Calu3 (cell line): ENCODE results near the gene PRUNE2. TPM values are rescaled to one million over a fixed set of nuclear protein-coding genes. Genes with fewer than 3 reads are reported as not detected.

Experiments
- BruUV-seq: library from RNA; stranded (reverse); fragments of 400-500 nt; replicated peaks from 2 replicates; lab custom pipeline; 2021; lab: Mats Ljungman, UMichigan
- CTCF ChIA-PET: fragments of 300-600 bp; sonication (Branson Sonifier 250); formaldehyde crosslinking; loops from one replicate; lab custom pipeline; 2022; ENCODE audit warnings: antibody characterized with exemption; lab: Charles Lee
- DNase-seq: peaks from one replicate; pipeline ENCODE4 v3.0.0; 2022
- H3K27ac Mint-ChIP-seq: one replicate; pipeline ENCODE4 v1.8.0; 2022; ENCODE audit warnings: mixed read lengths; ENCODE audit not compliant: unreplicated experiment
- H3K27me3 Mint-ChIP-seq: one replicate; pipeline ENCODE4 v1.8.0; 2022; ENCODE audit warnings: mixed read lengths; ENCODE audit not compliant: unreplicated experiment
- H3K36me3 Mint-ChIP-seq: one replicate; pipeline ENCODE4 v1.8.0; 2022; ENCODE audit warnings: mild to moderate bottlenecking, moderate library complexity, mixed read lengths; ENCODE audit not compliant: insufficient read depth, unreplicated experiment
- H3K4me1 Mint-ChIP-seq: one replicate; pipeline ENCODE4 v1.8.0; 2022; ENCODE audit warnings: mild to moderate bottlenecking, low read depth, mixed read lengths; ENCODE audit not compliant: unreplicated experiment
- H3K4me3 Mint-ChIP-seq: one replicate; pipeline ENCODE4 v1.8.0; 2022; ENCODE audit warnings: mild to moderate bottlenecking, low read depth, moderate library complexity, mixed read lengths; ENCODE audit not compliant: unreplicated experiment
- H3K9me3 Mint-ChIP-seq: one replicate; pipeline ENCODE4 v1.8.0; 2022; ENCODE audit warnings: low read depth, mixed read lengths; ENCODE audit not compliant: unreplicated experiment
- intact Hi-C: fragments of 100-400 bp; cut with micrococcal nuclease; formaldehyde crosslinking; loops from one replicate; pipeline ENCODE4 v1.10.0; 2022; ENCODE audit not compliant: unreplicated experiment
- total RNA-seq: library from RNA; stranded (reverse); gene quantifications from 2 replicates; pipeline ENCODE4 v1.2.3, GENCODE V29; 2022
- TF ChIP-seq, protein P1 (sequence below): fragments of 200-600 bp; IDR thresholded peaks from one replicate; pipeline ENCODE4 v1.8.0; 2022; ENCODE audit warnings: antibody characterized with exemption; ENCODE audit not compliant: unreplicated experiment

Gene PRUNE2
- total RNA-seq, 1 experiment from 2014 or later, result 0.07 TPM

DNA sequence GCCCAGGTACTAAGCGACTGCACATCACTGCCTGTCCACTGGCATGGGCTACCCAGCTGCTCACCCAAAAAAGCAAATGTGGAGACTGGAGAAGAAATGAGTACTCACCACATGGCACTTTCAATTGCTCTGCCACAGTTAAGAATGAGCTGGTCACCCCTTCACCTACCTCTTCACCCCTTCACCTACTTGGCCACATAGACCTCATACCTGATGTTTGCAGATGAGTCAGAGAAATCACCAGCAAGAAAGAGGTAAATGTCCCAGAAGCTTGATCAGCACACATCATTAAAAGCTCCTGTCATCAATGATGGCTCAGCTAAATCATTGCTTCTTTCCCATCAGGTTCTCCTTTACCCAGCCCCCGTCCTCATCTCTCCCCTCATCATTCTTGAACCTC is 7.6 kb upstream of the PRUNE2 start:
- no peaks in the 10 kb centered on the region for H3K4me1 Mint-ChIP-seq
- no peaks in the 10 kb centered on the region for H3K9me3 Mint-ChIP-seq
- H3K27me3 Mint-ChIP-seq, result peaks cover 64% of the 10 kb centered on the region
- intact Hi-C loops, result no loop called here
- CTCF ChIA-PET, result no interaction called here
- no peak overlapping the region for H3K4me3 Mint-ChIP-seq
- no TSS peak for BruUV-seq
- no peaks in the 10 kb centered on the region for H3K36me3 Mint-ChIP-seq
- TF ChIP-seq, protein P1, sequence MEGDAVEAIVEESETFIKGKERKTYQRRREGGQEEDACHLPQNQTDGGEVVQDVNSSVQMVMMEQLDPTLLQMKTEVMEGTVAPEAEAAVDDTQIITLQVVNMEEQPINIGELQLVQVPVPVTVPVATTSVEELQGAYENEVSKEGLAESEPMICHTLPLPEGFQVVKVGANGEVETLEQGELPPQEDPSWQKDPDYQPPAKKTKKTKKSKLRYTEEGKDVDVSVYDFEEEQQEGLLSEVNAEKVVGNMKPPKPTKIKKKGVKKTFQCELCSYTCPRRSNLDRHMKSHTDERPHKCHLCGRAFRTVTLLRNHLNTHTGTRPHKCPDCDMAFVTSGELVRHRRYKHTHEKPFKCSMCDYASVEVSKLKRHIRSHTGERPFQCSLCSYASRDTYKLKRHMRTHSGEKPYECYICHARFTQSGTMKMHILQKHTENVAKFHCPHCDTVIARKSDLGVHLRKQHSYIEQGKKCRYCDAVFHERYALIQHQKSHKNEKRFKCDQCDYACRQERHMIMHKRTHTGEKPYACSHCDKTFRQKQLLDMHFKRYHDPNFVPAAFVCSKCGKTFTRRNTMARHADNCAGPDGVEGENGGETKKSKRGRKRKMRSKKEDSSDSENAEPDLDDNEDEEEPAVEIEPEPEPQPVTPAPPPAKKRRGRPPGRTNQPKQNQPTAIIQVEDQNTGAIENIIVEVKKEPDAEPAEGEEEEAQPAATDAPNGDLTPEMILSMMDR, result no peak
- H3K27ac Mint-ChIP-seq, result no peak overlapping the region
- no peak for DNase-seq

DNA sequence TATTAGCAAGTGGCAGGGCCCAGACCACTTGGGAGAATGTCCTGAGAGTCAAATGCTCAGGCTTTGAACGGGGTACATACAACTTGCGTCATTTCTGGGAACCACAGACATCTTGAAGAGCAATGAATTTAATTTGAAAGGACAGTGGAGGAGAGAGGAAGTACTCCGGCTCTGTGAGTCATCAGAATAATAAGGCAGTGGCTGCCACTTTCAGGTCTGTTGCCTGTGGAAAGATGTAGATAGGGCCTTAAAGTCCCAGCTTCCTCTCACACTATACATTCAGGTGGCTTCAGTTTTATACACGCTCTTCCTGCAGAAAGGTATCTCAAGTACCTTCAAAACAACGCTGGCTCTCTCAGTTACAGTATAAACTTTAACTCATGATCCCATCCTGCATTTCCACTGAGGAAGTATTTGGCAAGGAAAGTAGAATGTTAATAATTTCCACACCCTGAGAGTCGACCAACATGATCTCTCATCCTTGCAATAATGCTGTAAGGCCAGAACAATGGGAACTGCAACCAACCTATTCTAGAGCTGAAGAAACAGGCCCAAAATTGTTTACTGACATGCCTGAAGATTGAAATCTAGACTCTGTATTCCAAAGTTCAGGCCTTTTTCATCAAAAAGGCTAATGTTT is 6.8 kb upstream of the PRUNE2 start:
- Mint-ChIP-seq H3K36me3 (no peaks in the 10 kb centered on the region), H3K4me3 (no peak overlapping the region), H3K27ac (no peak overlapping the region), H3K9me3 (no peaks in the 10 kb centered on the region), H3K4me1 (no peaks in the 10 kb centered on the region), H3K27me3 (peaks cover 64% of the 10 kb centered on the region)
- TF ChIP-seq, protein P1, result no peak
- intact Hi-C loops, result no loop called here
- BruUV-seq, result no TSS peak
- no peak for DNase-seq
- CTCF ChIA-PET, result interaction anchor here (0.6 kb wide), 1 partner anchor 12 kb away, joined by 3 read pairs; no protein-coding TSS in a partner anchor

DNA sequence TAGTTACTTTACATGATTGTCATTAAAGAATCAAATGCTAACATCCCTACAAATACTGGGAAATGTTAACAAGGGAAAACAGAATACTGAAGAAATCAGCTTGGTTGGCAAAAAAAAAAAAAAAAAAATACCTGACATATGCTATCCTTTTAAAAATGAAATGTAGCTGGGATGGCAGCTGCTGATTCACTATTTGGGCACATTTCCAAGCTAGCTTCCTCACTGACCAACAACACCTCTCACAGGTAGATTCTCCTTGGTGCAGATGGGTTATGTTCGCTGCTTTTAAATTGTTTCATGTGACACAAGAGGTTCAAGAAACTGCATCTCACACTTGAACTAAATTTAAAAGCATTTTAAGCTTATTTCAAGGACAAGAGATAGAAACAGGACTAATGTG is 6.1 kb upstream of the PRUNE2 start:
- CTCF ChIA-PET, result interaction anchor here (0.6 kb wide), 1 partner anchor 13 kb away, joined by 3 read pairs; no protein-coding TSS in a partner anchor
- H3K9me3 Mint-ChIP-seq, result no peaks in the 10 kb centered on the region
- H3K4me1 Mint-ChIP-seq, result no peaks in the 10 kb centered on the region
- DNase-seq, result no peak
- H3K36me3 Mint-ChIP-seq, result no peaks in the 10 kb centered on the region
- H3K27me3 Mint-ChIP-seq, result peaks cover 64% of the 10 kb centered on the region
- H3K27ac Mint-ChIP-seq, result no peak overlapping the region
- H3K4me3 Mint-ChIP-seq, result no peak overlapping the region
- intact Hi-C loops, result no loop called here
- BruUV-seq, result no TSS peak
- TF ChIP-seq, protein P1, result no peak

- no peak for DNase-seq
- intact Hi-C loops, result no loop called here
- Mint-ChIP-seq H3K9me3 (no peaks in the 10 kb centered on the region), H3K4me1 (no peaks in the 10 kb centered on the region), H3K36me3 (no peaks in the 10 kb centered on the region), H3K27me3 (peaks cover 64% of the 10 kb centered on the region), H3K4me3 (no peak overlapping the region), H3K27ac (no peak overlapping the region)
- TF ChIP-seq, protein P1, result no peak
- CTCF ChIA-PET, result no interaction called here
- no TSS peak for BruUV-seq
Observed at GRCh38 chr9:76910861-76911260, 4.9 kb upstream of the PRUNE2 start.
